WTC11 (cell line): ENCODE measurements around the gene PLEKHN1. TPM values are rescaled to one million over a fixed set of nuclear protein-coding genes. Genes with fewer than 3 reads are reported as not detected.

Source experiments
- ATAC-seq: fragments of 200-7000 bp; cut with Tn5 transposase; 2 replicates; pipeline ENCODE4 v1.10.0; 2021; ENCODE audit warnings: mild to moderate bottlenecking, moderate library complexity
- CTCF ChIA-PET: fragments of 300-600 bp; sonication (Branson Sonifier 250); formaldehyde crosslinking; loops from one replicate; lab custom pipeline; 2021; ENCODE audit warnings: antibody characterized with exemption; lab: Charles Lee
- POLR2A ChIA-PET: fragments of 350-600 bp; sonication (Branson Sonifier 250); formaldehyde crosslinking; loops from one replicate; lab custom pipeline; 2021; ENCODE audit warnings: antibody characterized with exemption; lab: Charles Lee
- DNase-seq: peaks from one replicate; pipeline ENCODE4 v3.0.0; 2021; ENCODE audit warnings: low spot score
- H3K27ac Mint-ChIP-seq: 2 replicates; pipeline ENCODE4 v1.8.0; 2021; ENCODE audit warnings: mixed read lengths
- H3K27me3 Mint-ChIP-seq: 2 replicates; pipeline ENCODE4 v1.8.0; 2021; ENCODE audit warnings: low read depth, mild to moderate bottlenecking, moderate library complexity, mixed read lengths
- H3K36me3 Mint-ChIP-seq: 2 replicates; pipeline ENCODE4 v1.8.0; 2021; ENCODE audit warnings: mixed read lengths
- H3K4me1 Mint-ChIP-seq: 2 replicates; pipeline ENCODE4 v1.8.0; 2022; ENCODE audit warnings: mixed read lengths
- H3K4me3 Mint-ChIP-seq: 2 replicates; pipeline ENCODE4 v1.8.0; 2021; ENCODE audit warnings: mild to moderate bottlenecking, moderate library complexity, mixed read lengths
- H3K9me3 Mint-ChIP-seq: 2 replicates; pipeline ENCODE4 v1.8.0; 2021; ENCODE audit warnings: mixed read lengths
- CBFB ChIP-seq: sonication (generic); formaldehyde crosslinking; IDR thresholded peaks from 2 replicates; pipeline ENCODE4 v1.8.1; 2022; ENCODE audit warnings: mild to moderate bottlenecking, low read depth, missing genetic modification reagents
- FOXJ3 ChIP-seq: sonication (generic); formaldehyde crosslinking; IDR thresholded peaks from 2 replicates; pipeline ENCODE4 v1.9.0; 2021; ENCODE audit warnings: missing genetic modification reagents, mild to moderate bottlenecking, borderline replicate concordance
- HMGA2 ChIP-seq: fragments of 250-450 bp; sonication (Bioruptor Pico); IDR thresholded peaks from 2 replicates; pipeline ENCODE4 v1.4.0; 2021; ENCODE audit warnings: mild to moderate bottlenecking, moderate library complexity
- MYBL2 ChIP-seq: sonication (generic); formaldehyde crosslinking; IDR thresholded peaks from 2 replicates; pipeline ENCODE4 v1.8.1; 2023; ENCODE audit warnings: mild to moderate bottlenecking, moderate library complexity, missing genetic modification reagents
- NFYB ChIP-seq: sonication (generic); formaldehyde crosslinking; conservative IDR thresholded peaks from 2 replicates; pipeline ENCODE4 v1.8.0; 2022; ENCODE audit warnings: low read depth, missing genetic modification reagents
- OVOL2 ChIP-seq: fragments of 250-450 bp; sonication (Bioruptor Pico); IDR thresholded peaks from 2 replicates; pipeline ENCODE4 v1.9.0; 2021; ENCODE audit warnings: mild to moderate bottlenecking, borderline replicate concordance
- RORB ChIP-seq: fragments of 250-450 bp; sonication (Bioruptor Pico); IDR thresholded peaks from 2 replicates; pipeline ENCODE4 v1.9.0; 2021; ENCODE audit warnings: mild to moderate bottlenecking
- SMAD4 ChIP-seq: sonication (generic); formaldehyde crosslinking; IDR thresholded peaks from 2 replicates; pipeline ENCODE4 v1.8.0; 2022; ENCODE audit warnings: mild to moderate bottlenecking, missing genetic modification reagents
- TP53 ChIP-seq: sonication (generic); formaldehyde crosslinking; IDR thresholded peaks from 2 replicates; pipeline ENCODE4 v1.8.1; 2023; ENCODE audit warnings: mild to moderate bottlenecking, missing genetic modification reagents
- ZNF232 ChIP-seq: sonication (generic); formaldehyde crosslinking; IDR thresholded peaks from 2 replicates; pipeline ENCODE4 v1.8.0; 2022; ENCODE audit warnings: mild to moderate bottlenecking, missing genetic modification reagents
- ZNF396 ChIP-seq: fragments of 250-450 bp; sonication (Bioruptor Pico); IDR thresholded peaks from 2 replicates; pipeline ENCODE4 v1.8.0; 2021; ENCODE audit warnings: mild to moderate bottlenecking, moderate library complexity, borderline replicate concordance
- total RNA-seq: library from RNA; stranded (reverse); gene quantifications from 3 replicates; pipeline ENCODE4 v1.2.3, GENCODE V29; 2021
- TF ChIP-seq, protein P1 (sequence below): sonication (generic); formaldehyde crosslinking; IDR thresholded peaks from 2 replicates; pipeline ENCODE4 v1.8.0; 2023; ENCODE audit warnings: missing genetic modification reagents
- TF ChIP-seq, protein P2 (sequence below): sonication (generic); formaldehyde crosslinking; IDR thresholded peaks from 2 replicates; pipeline ENCODE4 v1.8.1; 2022; ENCODE audit warnings: low read depth, missing genetic modification reagents, borderline replicate concordance
- TF ChIP-seq, protein P3 (sequence below): fragments of 250-450 bp; sonication (Bioruptor Pico); IDR thresholded peaks from 2 replicates; pipeline ENCODE4 v1.9.0; 2021; ENCODE audit warnings: mild to moderate bottlenecking
- TF ChIP-seq, protein P4 (sequence below): sonication (generic); formaldehyde crosslinking; IDR thresholded peaks from 2 replicates; pipeline ENCODE4 v1.8.0; 2022; ENCODE audit warnings: mild to moderate bottlenecking, missing genetic modification reagents
- TF ChIP-seq, protein P5 (sequence below): sonication (generic); formaldehyde crosslinking; IDR thresholded peaks from 2 replicates; pipeline ENCODE4 v1.8.0; 2022; ENCODE audit warnings: mild to moderate bottlenecking, missing genetic modification reagents
- TF ChIP-seq, protein P6 (sequence below): sonication (generic); formaldehyde crosslinking; IDR thresholded peaks from 2 replicates; pipeline ENCODE4 v1.8.0; 2022; ENCODE audit warnings: missing genetic modification reagents
- TF ChIP-seq, protein P7 (sequence below): fragments of 250-450 bp; sonication (Bioruptor Pico); conservative IDR thresholded peaks from 2 replicates; pipeline ENCODE4 v1.9.0; 2021; ENCODE audit warnings: mild to moderate bottlenecking
- TF ChIP-seq, protein P8 (sequence below): sonication (generic); formaldehyde crosslinking; IDR thresholded peaks from 2 replicates; pipeline ENCODE4 v1.8.0; 2023; ENCODE audit warnings: mild to moderate bottlenecking, missing genetic modification reagents

The PLEKHN1 gene
- total RNA-seq, 1 experiment from 2014 or later, result 3.4 TPM

DNA sequence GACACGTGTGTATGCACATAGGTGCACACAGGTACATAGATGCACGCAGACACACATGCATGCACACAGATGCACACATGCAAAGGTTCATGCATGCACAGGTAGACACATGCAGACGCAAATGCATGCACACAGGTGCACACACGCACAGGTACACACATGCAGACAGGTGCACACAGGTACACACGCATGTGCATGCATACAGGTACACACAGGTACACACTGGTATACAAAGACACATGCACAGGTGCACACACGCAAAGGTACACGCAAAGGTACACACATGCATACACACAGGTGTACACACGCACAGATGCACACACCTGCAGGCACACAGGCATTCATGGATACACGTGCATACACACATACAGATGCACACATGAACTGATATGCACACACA lies 16.0 kb upstream of the PLEKHN1 start:
- ATAC-seq, result no peak
- peaks cover 45% of the 10 kb centered on the region for H3K36me3 Mint-ChIP-seq
- DNase-seq, result no peak
- H3K9me3 Mint-ChIP-seq, result no peaks in the 10 kb centered on the region
- CTCF ChIA-PET, result no interaction called here
- no peak overlapping the region for H3K27ac Mint-ChIP-seq
- TF ChIP-seq, protein P1, sequence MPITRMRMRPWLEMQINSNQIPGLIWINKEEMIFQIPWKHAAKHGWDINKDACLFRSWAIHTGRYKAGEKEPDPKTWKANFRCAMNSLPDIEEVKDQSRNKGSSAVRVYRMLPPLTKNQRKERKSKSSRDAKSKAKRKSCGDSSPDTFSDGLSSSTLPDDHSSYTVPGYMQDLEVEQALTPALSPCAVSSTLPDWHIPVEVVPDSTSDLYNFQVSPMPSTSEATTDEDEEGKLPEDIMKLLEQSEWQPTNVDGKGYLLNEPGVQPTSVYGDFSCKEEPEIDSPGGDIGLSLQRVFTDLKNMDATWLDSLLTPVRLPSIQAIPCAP, result no peak
- TF ChIP-seq, protein P2, sequence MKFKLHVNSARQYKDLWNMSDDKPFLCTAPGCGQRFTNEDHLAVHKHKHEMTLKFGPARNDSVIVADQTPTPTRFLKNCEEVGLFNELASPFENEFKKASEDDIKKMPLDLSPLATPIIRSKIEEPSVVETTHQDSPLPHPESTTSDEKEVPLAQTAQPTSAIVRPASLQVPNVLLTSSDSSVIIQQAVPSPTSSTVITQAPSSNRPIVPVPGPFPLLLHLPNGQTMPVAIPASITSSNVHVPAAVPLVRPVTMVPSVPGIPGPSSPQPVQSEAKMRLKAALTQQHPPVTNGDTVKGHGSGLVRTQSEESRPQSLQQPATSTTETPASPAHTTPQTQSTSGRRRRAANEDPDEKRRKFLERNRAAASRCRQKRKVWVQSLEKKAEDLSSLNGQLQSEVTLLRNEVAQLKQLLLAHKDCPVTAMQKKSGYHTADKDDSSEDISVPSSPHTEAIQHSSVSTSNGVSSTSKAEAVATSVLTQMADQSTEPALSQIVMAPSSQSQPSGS, result no peak
- TF ChIP-seq OVOL2 (CRISPR knock-in tag), result no peak
- TF ChIP-seq, protein P3, sequence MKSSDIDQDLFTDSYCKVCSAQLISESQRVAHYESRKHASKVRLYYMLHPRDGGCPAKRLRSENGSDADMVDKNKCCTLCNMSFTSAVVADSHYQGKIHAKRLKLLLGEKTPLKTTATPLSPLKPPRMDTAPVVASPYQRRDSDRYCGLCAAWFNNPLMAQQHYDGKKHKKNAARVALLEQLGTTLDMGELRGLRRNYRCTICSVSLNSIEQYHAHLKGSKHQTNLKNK (CRISPR knock-in tag), result no peak
- no peak for TF ChIP-seq TP53 (CRISPR knock-in tag)
- no peak for TF ChIP-seq ZNF232 (CRISPR knock-in tag)
- no peak for TF ChIP-seq SMAD4
- no peak for TF ChIP-seq ZNF396 (CRISPR knock-in tag)
- no peak for TF ChIP-seq HMGA2
- TF ChIP-seq MYBL2, result no peak
- TF ChIP-seq, protein P4, sequence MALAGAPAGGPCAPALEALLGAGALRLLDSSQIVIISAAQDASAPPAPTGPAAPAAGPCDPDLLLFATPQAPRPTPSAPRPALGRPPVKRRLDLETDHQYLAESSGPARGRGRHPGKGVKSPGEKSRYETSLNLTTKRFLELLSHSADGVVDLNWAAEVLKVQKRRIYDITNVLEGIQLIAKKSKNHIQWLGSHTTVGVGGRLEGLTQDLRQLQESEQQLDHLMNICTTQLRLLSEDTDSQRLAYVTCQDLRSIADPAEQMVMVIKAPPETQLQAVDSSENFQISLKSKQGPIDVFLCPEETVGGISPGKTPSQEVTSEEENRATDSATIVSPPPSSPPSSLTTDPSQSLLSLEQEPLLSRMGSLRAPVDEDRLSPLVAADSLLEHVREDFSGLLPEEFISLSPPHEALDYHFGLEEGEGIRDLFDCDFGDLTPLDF (CRISPR knock-in tag), result no peak
- TF ChIP-seq, protein P5, sequence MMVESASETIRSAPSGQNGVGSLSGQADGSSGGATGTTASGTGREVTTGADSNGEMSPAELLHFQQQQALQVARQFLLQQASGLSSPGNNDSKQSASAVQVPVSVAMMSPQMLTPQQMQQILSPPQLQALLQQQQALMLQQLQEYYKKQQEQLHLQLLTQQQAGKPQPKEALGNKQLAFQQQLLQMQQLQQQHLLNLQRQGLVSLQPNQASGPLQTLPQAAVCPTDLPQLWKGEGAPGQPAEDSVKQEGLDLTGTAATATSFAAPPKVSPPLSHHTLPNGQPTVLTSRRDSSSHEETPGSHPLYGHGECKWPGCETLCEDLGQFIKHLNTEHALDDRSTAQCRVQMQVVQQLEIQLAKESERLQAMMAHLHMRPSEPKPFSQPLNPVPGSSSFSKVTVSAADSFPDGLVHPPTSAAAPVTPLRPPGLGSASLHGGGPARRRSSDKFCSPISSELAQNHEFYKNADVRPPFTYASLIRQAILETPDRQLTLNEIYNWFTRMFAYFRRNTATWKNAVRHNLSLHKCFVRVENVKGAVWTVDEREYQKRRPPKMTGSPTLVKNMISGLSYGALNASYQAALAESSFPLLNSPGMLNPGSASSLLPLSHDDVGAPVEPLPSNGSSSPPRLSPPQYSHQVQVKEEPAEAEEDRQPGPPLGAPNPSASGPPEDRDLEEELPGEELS (CRISPR knock-in tag), result no peak
- TF ChIP-seq, protein P6, sequence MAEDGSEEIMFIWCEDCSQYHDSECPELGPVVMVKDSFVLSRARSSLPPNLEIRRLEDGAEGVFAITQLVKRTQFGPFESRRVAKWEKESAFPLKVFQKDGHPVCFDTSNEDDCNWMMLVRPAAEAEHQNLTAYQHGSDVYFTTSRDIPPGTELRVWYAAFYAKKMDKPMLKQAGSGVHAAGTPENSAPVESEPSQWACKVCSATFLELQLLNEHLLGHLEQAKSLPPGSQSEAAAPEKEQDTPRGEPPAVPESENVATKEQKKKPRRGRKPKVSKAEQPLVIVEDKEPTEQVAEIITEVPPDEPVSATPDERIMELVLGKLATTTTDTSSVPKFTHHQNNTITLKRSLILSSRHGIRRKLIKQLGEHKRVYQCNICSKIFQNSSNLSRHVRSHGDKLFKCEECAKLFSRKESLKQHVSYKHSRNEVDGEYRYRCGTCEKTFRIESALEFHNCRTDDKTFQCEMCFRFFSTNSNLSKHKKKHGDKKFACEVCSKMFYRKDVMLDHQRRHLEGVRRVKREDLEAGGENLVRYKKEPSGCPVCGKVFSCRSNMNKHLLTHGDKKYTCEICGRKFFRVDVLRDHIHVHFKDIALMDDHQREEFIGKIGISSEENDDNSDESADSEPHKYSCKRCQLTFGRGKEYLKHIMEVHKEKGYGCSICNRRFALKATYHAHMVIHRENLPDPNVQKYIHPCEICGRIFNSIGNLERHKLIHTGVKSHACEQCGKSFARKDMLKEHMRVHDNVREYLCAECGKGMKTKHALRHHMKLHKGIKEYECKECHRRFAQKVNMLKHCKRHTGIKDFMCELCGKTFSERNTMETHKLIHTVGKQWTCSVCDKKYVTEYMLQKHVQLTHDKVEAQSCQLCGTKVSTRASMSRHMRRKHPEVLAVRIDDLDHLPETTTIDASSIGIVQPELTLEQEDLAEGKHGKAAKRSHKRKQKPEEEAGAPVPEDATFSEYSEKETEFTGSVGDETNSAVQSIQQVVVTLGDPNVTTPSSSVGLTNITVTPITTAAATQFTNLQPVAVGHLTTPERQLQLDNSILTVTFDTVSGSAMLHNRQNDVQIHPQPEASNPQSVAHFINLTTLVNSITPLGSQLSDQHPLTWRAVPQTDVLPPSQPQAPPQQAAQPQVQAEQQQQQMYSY (CRISPR knock-in tag), result no peak
- TF ChIP-seq, protein P7, sequence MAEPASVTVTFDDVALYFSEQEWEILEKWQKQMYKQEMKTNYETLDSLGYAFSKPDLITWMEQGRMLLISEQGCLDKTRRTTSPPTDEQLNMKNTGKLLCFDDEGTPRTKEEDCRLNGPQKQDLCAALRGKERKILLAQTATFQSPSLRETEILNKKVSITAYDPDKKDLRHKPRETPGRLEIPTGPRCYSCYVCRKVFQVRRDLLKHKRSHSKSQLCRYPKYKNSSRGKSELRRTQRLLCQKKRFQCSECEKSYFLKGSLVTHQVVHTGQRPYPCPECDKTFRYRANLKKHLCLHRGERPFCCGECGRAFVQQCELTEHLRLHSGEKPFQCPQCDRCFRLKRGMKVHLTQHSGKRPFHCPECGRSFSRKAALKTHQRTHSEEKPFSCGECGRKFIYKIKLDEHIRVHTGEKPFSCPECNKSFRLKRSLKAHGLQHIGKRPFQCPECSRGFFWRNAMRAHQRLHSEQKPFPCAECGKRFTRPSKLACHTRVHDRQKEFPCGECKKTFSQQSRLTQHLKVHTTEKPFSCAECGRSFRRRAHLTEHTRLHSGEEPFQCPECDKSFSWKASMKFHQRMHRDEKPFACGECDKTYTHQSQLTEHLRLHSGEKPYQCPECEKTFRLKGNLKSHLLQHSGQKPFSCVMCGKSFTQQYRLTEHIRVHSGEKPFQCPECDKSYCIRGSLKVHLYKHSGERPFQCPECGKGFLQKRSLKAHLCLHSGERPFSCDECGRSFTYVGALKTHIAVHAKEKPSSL (CRISPR knock-in tag), result no peak
- no peak for TF ChIP-seq NFYB (CRISPR knock-in tag)
- TF ChIP-seq, protein P8, sequence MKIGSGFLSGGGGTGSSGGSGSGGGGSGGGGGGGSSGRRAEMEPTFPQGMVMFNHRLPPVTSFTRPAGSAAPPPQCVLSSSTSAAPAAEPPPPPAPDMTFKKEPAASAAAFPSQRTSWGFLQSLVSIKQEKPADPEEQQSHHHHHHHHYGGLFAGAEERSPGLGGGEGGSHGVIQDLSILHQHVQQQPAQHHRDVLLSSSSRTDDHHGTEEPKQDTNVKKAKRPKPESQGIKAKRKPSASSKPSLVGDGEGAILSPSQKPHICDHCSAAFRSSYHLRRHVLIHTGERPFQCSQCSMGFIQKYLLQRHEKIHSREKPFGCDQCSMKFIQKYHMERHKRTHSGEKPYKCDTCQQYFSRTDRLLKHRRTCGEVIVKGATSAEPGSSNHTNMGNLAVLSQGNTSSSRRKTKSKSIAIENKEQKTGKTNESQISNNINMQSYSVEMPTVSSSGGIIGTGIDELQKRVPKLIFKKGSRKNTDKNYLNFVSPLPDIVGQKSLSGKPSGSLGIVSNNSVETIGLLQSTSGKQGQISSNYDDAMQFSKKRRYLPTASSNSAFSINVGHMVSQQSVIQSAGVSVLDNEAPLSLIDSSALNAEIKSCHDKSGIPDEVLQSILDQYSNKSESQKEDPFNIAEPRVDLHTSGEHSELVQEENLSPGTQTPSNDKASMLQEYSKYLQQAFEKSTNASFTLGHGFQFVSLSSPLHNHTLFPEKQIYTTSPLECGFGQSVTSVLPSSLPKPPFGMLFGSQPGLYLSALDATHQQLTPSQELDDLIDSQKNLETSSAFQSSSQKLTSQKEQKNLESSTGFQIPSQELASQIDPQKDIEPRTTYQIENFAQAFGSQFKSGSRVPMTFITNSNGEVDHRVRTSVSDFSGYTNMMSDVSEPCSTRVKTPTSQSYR (CRISPR knock-in tag), result no peak
- no peak for TF ChIP-seq FOXJ3
- TF ChIP-seq RORB (CRISPR knock-in tag), result no peak
- TF ChIP-seq CBFB (CRISPR knock-in tag), result no peak
- no peak overlapping the region for H3K4me3 Mint-ChIP-seq
- POLR2A ChIA-PET, result no interaction called here
- peaks cover 2% of the 10 kb centered on the region; the same call in 1 of the 2 replicates for H3K27me3 Mint-ChIP-seq
- no peaks in the 10 kb centered on the region for H3K4me1 Mint-ChIP-seq
